ENCODE data around the gene PLEKHD1. TPM values are rescaled to one million over a fixed set of nuclear protein-coding genes. Genes with fewer than 3 reads are reported as not detected.

The PLEKHD1 gene
- total RNA-seq, 1 donor from 2014 or later, result 0.24 TPM

GRCh38 chr14:69480136-69480535 lies 4.4 kb upstream of the PLEKHD1 start:
- no peak for DNase-seq
- intact Hi-C loops (cut with micrococcal nuclease), result no loop called here
- CTCF ChIA-PET, result no interaction called here
- no peak for TF ChIP-seq CTCF (IDR thresholded peaks at IDR 0.05)
- H3K27ac Mint-ChIP-seq, result no peak overlapping the region
- POLR2A ChIA-PET, result no interaction called here
- peaks cover 18% of the 10 kb centered on the region for H3K4me1 Mint-ChIP-seq
- H3K9me3 Mint-ChIP-seq, result no peaks in the 10 kb centered on the region
- H3K36me3 Mint-ChIP-seq (ENCODE audit: low read depth), result no peaks in the 10 kb centered on the region
- peaks cover 23% of the 10 kb centered on the region for H3K27me3 Mint-ChIP-seq
- no peak overlapping the region for H3K4me3 Mint-ChIP-seq
- ATAC-seq (ENCODE audit: low read depth), result no peak

GRCh38 chr14:69481815-69482568 lies 2.5 kb upstream of the PLEKHD1 start:
- Mint-ChIP-seq H3K4me1 (peaks cover 16% of the 10 kb centered on the region), H3K27me3 (peaks cover 36% of the 10 kb centered on the region), H3K27ac (no peak overlapping the region), H3K9me3 (no peaks in the 10 kb centered on the region), H3K36me3 (ENCODE audit: low read depth) (no peaks in the 10 kb centered on the region), H3K4me3 (no peak overlapping the region)
- POLR2A ChIA-PET, result no interaction called here
- no peak for DNase-seq
- CTCF ChIA-PET, result interaction anchor here (0.6 to 1.7 kb wide), 2 partner anchors 22 to 96 kb away, joined by 3 read pairs; no protein-coding TSS in a partner anchor
- no peak for TF ChIP-seq CTCF (IDR thresholded peaks at IDR 0.05)
- intact Hi-C loops (cut with micrococcal nuclease), result no loop called here
- ATAC-seq (ENCODE audit: low read depth), result peak; percentile 40

GRCh38 chr14:69483765-69484443 lies 624 bp upstream of the PLEKHD1 start:
- TF ChIP-seq CTCF (IDR thresholded peaks at IDR 0.05), result no peak

GRCh38 chr14:69485315-69485660 lies 760 bp downstream of the PLEKHD1 start:
- no peaks in the 10 kb centered on the region for H3K9me3 Mint-ChIP-seq
- H3K4me3 Mint-ChIP-seq, result peak overlapping the region; percentile 24

More at GRCh38 chr14:69483765-69484443, 624 bp upstream of the PLEKHD1 start:
- H3K9me3 Mint-ChIP-seq, result no peaks in the 10 kb centered on the region
- H3K36me3 Mint-ChIP-seq (ENCODE audit: low read depth), result no peaks in the 10 kb centered on the region
- ChIA-PET POLR2A (no interaction called here), CTCF (no interaction called here)
- intact Hi-C loops (cut with micrococcal nuclease), result no loop called here
- H3K4me3 Mint-ChIP-seq, result peak overlapping the region; percentile 44
- DNase-seq (no peak), ATAC-seq (ENCODE audit: low read depth) (no peak)
- H3K27me3 Mint-ChIP-seq, result peaks cover 48% of the 10 kb centered on the region
- no peak overlapping the region for H3K27ac Mint-ChIP-seq
- peaks cover 16% of the 10 kb centered on the region for H3K4me1 Mint-ChIP-seq

More at GRCh38 chr14:69485315-69485660, 760 bp downstream of the PLEKHD1 start:
- no peak for TF ChIP-seq CTCF (IDR thresholded peaks at IDR 0.05)
- ChIA-PET CTCF (no interaction called here), POLR2A (no interaction called here)
- intact Hi-C loops (cut with micrococcal nuclease), result no loop called here
- Mint-ChIP-seq H3K36me3 (ENCODE audit: low read depth) (no peaks in the 10 kb centered on the region), H3K27ac (no peak overlapping the region), H3K27me3 (peaks cover 47% of the 10 kb centered on the region), H3K4me1 (peaks cover 16% of the 10 kb centered on the region)
- DNase-seq, result no peak
- no peak for ATAC-seq (ENCODE audit: low read depth)

Measured in activated B cell treated with CpG ODN at 0.5 μM for 24 hours (primary cell).